Fibroblast of villous mesenchyme (primary cell): ENCODE results near the gene HDAC9. TPM values are rescaled to one million over a fixed set of nuclear protein-coding genes. Genes with fewer than 3 reads are reported as not detected.

Experiments
- DNase-seq: peaks from one replicate; pipeline ENCODE4 v3.0.0-alpha.2; 2010; ENCODE audit warnings: low read depth
- H3K4me3 ChIP-seq: 2 replicates; pipeline ENCODE4 v1.5.1; 2011; ENCODE audit warnings: low read depth, mild to moderate bottlenecking, low read length
- total RNA-seq: library from RNA; depleted of rRNA; stranded (reverse); fragments of >200 nt; gene quantifications from 2 replicates; pipeline ENCODE4 v1.2.3, GENCODE V29; 2012
- TF ChIP-seq, protein P1 (sequence below): IDR thresholded peaks from 2 replicates; pipeline ENCODE4 v1.5.1; 2012; ENCODE audit warnings: low read depth, mild to moderate bottlenecking, low read length; ENCODE audit not compliant: insufficient read depth

HDAC9 gene
- total RNA-seq, 1 donor: 16.8 TPM

DNA sequence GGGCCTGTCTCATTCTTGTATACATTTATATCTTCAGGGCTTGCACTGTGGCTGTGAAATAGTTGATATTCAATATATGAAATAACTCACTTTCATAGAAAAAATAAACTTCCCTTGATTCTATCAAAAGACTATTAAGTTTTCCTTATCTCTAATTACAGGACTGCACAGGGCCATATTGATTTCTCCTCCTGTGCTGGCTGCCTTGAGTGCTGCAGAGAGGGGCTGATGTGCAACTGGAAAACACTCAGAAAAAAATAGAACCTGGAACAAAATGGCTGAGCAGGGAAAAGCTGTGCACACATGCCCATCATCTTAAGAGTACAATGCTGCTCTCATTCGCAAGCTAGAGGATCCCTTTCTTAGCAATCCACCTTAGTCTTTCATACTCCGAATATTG is 5.9 kb upstream of the HDAC9 start:
- H3K4me3 ChIP-seq: no peak overlapping the region
- no peak for DNase-seq
- TF ChIP-seq, protein P1, sequence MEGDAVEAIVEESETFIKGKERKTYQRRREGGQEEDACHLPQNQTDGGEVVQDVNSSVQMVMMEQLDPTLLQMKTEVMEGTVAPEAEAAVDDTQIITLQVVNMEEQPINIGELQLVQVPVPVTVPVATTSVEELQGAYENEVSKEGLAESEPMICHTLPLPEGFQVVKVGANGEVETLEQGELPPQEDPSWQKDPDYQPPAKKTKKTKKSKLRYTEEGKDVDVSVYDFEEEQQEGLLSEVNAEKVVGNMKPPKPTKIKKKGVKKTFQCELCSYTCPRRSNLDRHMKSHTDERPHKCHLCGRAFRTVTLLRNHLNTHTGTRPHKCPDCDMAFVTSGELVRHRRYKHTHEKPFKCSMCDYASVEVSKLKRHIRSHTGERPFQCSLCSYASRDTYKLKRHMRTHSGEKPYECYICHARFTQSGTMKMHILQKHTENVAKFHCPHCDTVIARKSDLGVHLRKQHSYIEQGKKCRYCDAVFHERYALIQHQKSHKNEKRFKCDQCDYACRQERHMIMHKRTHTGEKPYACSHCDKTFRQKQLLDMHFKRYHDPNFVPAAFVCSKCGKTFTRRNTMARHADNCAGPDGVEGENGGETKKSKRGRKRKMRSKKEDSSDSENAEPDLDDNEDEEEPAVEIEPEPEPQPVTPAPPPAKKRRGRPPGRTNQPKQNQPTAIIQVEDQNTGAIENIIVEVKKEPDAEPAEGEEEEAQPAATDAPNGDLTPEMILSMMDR: no peak

DNA sequence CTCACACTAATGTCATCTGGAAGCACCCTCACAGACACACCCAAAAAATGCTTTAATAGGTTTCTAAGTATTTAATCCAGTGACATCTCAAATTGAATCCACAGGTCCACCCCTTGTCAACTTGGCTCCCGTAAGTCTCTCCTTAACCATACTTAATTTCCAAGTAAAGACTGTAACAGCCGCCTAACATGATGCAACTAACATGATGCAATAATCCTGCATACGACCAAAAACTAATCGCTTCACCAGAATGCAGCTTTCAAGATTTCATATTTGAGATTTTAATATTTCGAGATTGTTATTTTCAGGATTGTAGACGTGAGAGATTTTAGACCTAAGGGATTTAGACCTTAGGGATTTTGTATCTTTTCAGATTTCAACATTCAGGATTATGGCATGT is 3.7 kb upstream of the HDAC9 start:
- TF ChIP-seq, protein P1: no peak
- DNase-seq: peak; percentile 52

DNA sequence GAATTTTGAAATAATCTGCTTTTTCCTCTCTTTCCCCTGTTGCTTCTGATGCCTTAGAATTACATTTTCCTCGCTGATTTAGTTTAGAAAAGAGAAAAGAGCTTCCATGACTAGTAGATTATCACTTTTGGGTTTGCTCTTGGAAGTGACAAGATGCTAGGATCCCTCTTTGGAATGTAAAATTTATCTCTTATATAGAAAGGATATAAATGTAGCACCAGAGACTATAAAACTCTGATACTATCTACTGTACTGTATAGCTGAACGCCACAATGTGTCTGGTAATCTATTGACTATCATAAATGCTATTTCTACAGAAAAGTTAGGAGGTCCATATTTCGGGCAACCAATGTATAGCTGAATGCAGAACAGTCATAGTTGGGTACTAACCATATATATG is 1.1 kb upstream of the HDAC9 start:
- no peak overlapping the region for H3K4me3 ChIP-seq
- TF ChIP-seq, protein P1: no peak
- no peak for DNase-seq

More for the DNA sequence above, 3.7 kb upstream of the HDAC9 start:
- no peak overlapping the region for H3K4me3 ChIP-seq

DNA sequence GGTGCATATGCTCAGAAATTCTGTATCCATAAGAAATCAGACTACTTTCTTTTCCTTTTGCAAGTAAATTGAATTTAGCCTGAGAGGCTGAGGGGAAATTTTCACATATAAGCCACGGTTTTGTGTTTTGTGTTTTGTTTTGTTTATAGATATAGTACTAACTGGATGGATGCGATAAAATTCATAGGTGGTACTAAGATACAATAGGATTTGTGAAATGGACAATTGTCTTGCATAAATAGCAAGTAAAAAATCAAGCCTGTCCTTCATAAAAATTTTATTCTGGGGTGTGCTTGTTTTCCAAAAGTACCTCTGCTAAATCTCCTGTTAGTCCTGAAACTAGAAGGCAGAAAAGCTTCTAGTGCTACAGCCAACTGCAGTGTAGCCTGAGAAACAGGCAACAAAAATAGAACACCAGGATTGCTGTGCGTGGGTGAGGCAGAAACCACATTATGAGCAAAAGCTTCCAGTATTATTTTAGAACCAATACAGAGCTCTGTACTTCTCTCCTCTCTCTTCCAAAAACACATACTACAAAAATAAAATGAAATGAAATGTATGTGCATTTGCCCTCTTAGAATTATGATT is 634 bp upstream of the HDAC9 start:
- peak; percentile 16 for DNase-seq
- TF ChIP-seq, protein P1: no peak
- H3K4me3 ChIP-seq: no peak overlapping the region

DNA sequence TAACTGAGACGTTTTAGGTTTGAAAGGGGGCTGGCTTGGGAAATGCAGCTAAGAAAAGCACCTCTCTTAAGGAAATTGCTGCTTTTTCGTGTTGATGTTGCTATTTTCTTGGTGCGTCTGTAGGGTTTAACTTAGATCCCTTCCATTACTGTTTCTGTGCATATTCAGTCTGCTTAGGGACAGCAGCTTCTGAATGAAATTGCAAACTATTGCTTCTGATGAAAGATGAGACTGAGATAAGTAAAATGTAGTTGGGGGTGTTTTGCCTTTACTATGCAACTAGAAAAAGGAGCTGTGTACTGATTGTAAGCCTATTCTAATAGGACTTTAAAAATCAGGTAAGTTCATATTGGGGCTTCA is 772 bp downstream of the HDAC9 start:
- TF ChIP-seq, protein P1: no peak
- no peak for DNase-seq
- peak overlapping the region; percentile 9 for H3K4me3 ChIP-seq

DNA sequence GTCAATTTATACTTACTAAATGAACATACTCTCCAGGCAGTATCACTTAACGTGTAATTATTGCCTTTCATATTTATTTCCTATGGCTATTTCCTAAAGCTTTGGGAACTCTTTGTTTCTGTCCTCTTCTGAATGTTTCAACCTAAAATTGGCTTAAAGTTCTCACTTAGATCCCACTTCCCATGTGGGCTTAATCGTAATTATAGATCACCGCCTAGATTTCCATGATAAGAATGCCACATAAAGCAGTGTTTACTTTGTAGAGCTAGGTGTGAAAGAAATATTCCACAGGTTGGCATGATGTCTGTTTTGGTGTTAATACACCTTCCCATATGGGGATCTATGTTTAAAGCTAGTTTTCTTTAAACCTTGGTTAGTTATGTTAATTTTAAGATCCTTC is 1.5 kb downstream of the HDAC9 start:
- no peak overlapping the region for H3K4me3 ChIP-seq
- TF ChIP-seq, protein P1: no peak
- no peak for DNase-seq

DNA sequence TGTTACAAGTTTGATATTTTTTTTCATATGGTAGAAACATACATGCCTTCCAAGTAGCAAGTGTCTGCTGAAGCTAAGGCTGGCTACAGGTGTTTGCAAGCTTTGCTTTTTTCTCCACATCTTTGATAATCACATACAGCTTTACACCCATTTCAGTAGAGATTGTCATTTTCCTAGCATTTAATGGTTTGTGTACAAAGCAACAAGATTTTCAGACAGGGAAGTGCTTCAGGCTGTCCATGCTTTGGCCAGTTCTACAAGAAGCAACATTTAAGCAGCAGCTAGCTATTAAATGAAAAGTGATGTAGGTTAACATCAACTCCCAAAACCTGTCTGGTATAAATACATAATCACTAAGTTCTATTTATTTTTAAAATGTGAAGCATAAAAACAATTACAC is 2.3 kb downstream of the HDAC9 start:
- DNase-seq: no peak
- H3K4me3 ChIP-seq: no peak overlapping the region
- TF ChIP-seq, protein P1: no peak
